A549 (cell line): ENCODE data around the gene RCOR3.

ENCODE experiments used
- TF ChIP-seq, protein P1 (sequence below): IDR thresholded peaks from 2 replicates; pipeline ENCODE4 v1.6.1; 2012
- TF ChIP-seq, protein P2 (sequence below): fragments of >200 bp; sonication (Bioruptor Twin); formaldehyde crosslinking; IDR thresholded peaks from 3 replicates; pipeline ENCODE4 v1.5.1; 2016

DNA sequence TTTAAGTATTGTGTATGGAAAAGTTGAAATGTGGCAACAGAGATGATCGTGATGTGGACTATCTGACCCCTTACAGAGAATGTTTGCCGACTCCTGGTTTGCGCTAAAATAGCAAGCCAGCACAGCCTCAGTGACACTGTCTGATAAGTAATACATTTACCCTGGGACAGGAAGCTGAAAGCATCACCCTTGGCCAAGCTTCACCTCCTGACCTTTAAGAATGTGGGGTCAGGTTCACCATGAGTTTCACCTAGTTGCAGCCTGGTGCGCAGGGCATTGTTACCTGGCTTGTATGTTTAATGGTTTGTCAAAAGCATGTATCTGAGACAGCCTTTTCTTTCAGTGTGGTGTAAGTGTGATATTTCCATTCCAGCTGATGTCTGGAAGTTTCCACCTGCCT, 96.7 kb downstream of the RCOR3 start:
- TF ChIP-seq, protein P1, sequence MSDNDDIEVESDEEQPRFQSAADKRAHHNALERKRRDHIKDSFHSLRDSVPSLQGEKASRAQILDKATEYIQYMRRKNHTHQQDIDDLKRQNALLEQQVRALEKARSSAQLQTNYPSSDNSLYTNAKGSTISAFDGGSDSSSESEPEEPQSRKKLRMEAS, result no peak
- TF ChIP-seq, protein P2, sequence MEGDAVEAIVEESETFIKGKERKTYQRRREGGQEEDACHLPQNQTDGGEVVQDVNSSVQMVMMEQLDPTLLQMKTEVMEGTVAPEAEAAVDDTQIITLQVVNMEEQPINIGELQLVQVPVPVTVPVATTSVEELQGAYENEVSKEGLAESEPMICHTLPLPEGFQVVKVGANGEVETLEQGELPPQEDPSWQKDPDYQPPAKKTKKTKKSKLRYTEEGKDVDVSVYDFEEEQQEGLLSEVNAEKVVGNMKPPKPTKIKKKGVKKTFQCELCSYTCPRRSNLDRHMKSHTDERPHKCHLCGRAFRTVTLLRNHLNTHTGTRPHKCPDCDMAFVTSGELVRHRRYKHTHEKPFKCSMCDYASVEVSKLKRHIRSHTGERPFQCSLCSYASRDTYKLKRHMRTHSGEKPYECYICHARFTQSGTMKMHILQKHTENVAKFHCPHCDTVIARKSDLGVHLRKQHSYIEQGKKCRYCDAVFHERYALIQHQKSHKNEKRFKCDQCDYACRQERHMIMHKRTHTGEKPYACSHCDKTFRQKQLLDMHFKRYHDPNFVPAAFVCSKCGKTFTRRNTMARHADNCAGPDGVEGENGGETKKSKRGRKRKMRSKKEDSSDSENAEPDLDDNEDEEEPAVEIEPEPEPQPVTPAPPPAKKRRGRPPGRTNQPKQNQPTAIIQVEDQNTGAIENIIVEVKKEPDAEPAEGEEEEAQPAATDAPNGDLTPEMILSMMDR, result no peak
